Osteocyte (in vitro differentiated cells): ENCODE measurements around the gene VEGFD. TPM values are rescaled to one million over a fixed set of nuclear protein-coding genes. Genes with fewer than 3 reads are reported as not detected.

Experiments used
- DNase-seq: peaks from one replicate; pipeline ENCODE4 v3.0.0; 2021; ENCODE audit warnings: mixed read lengths; ENCODE audit not compliant: unreplicated experiment; ENCODE audit errors: extremely low spot score
- H3K27ac Mint-ChIP-seq: one replicate; pipeline ENCODE4 v1.8.0; 2021; ENCODE audit warnings: mild to moderate bottlenecking, mixed read lengths; ENCODE audit not compliant: unreplicated experiment
- H3K27me3 Mint-ChIP-seq: one replicate; pipeline ENCODE4 v1.8.0; 2021; ENCODE audit warnings: mixed read lengths; ENCODE audit not compliant: unreplicated experiment
- H3K36me3 Mint-ChIP-seq: one replicate; pipeline ENCODE4 v1.8.0; 2021; ENCODE audit warnings: mixed read lengths; ENCODE audit not compliant: unreplicated experiment
- H3K4me1 Mint-ChIP-seq: one replicate; pipeline ENCODE4 v1.8.0; 2021; ENCODE audit warnings: mixed read lengths; ENCODE audit not compliant: unreplicated experiment
- H3K4me3 Mint-ChIP-seq: one replicate; pipeline ENCODE4 v1.8.0; 2021; ENCODE audit warnings: mild to moderate bottlenecking, moderate library complexity, mixed read lengths; ENCODE audit not compliant: unreplicated experiment
- H3K9me3 Mint-ChIP-seq: one replicate; pipeline ENCODE4 v1.8.0; 2021; ENCODE audit warnings: mixed read lengths; ENCODE audit not compliant: unreplicated experiment
- CTCF ChIP-seq: fragments of 200-600 bp; sonication (generic); IDR thresholded peaks from 2 replicates; pipeline ENCODE4 v1.5.0; 2021; ENCODE audit warnings: antibody characterized with exemption, mild to moderate bottlenecking, moderate library complexity
- total RNA-seq: library from RNA; stranded (reverse); gene quantifications from 2 replicates; pipeline ENCODE4 v1.2.1, GENCODE V29; 2021

VEGFD gene
- total RNA-seq, 1 donor from 2014 or later, result 0.27 TPM

- Mint-ChIP-seq H3K27me3 (no peaks in the 10 kb centered on the region), H3K9me3 (peaks cover 22% of the 10 kb centered on the region), H3K27ac (no peak overlapping the region), H3K4me1 (no peaks in the 10 kb centered on the region), H3K4me3 (no peak overlapping the region), H3K36me3 (peaks cover 20% of the 10 kb centered on the region)
- TF ChIP-seq CTCF, result no peak
- no peak for DNase-seq
Observed at GRCh38 chrX:15418041-15418706, 34.0 kb upstream of the VEGFD start.

GRCh38 chrX:15416133-15416993 lies 32.1 kb upstream of the VEGFD start:
- no peak overlapping the region for H3K4me3 Mint-ChIP-seq
- H3K36me3 Mint-ChIP-seq, result peaks cover 12% of the 10 kb centered on the region
- peaks cover 9% of the 10 kb centered on the region for H3K9me3 Mint-ChIP-seq
- no peak for DNase-seq
- no peak overlapping the region for H3K27ac Mint-ChIP-seq
- no peaks in the 10 kb centered on the region for H3K4me1 Mint-ChIP-seq
- TF ChIP-seq CTCF, result no peak
- no peaks in the 10 kb centered on the region for H3K27me3 Mint-ChIP-seq

GRCh38 chrX:15413101-15413500 lies 28.9 kb upstream of the VEGFD start:
- Mint-ChIP-seq H3K9me3 (peaks cover 8% of the 10 kb centered on the region), H3K4me3 (no peak overlapping the region), H3K27me3 (no peaks in the 10 kb centered on the region), H3K4me1 (peaks cover 3% of the 10 kb centered on the region), H3K27ac (no peak overlapping the region), H3K36me3 (peaks cover 10% of the 10 kb centered on the region)
- no peak for DNase-seq
- no peak for TF ChIP-seq CTCF

DNA sequence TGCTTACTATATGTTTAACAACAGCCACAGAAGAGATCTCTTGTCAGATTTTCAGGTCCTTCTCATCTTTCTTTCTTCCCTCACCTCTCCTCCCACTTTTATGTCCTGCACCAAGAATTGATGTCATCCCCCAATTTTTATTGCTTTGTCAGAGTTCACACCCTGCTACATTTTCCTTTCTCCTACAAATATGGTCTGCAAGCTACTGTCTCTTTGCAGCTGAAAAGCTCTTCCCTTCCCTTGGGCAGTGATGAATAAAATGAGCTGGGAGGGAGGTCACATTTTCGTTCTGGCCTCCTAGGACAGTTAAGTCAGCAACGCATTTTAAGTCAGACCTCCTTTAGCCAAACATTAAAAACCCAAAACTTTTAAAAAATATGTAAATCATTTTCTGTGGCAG lies 26.7 kb upstream of the VEGFD start:
- Mint-ChIP-seq H3K27ac (no peak overlapping the region), H3K4me1 (peaks cover 3% of the 10 kb centered on the region), H3K36me3 (peaks cover 3% of the 10 kb centered on the region), H3K27me3 (no peaks in the 10 kb centered on the region), H3K4me3 (no peak overlapping the region), H3K9me3 (no peaks in the 10 kb centered on the region)
- no peak for TF ChIP-seq CTCF
- no peak for DNase-seq

DNA sequence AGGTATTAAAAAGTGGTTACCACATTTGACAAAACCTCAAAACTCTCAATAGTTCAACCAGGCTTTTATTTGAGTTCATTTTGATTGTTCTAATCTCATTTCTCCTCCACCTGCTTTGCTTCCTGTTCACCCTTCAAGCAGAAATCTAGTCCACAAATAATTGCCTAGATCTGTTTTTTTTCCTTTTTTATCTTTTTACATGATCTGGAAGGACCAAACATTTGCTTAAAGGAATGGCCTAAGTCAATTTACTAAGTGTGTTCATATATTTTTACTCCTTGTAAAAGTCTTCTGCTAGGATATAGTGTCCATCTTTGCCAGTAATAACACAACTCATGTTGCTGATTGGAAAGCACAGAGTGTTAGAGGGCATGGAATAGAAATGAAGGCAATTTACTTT lies 26.2 kb upstream of the VEGFD start:
- no peaks in the 10 kb centered on the region for H3K9me3 Mint-ChIP-seq
- H3K4me3 Mint-ChIP-seq, result no peak overlapping the region
- no peak for TF ChIP-seq CTCF
- H3K36me3 Mint-ChIP-seq, result no peaks in the 10 kb centered on the region
- no peak overlapping the region for H3K27ac Mint-ChIP-seq
- H3K4me1 Mint-ChIP-seq, result peaks cover 3% of the 10 kb centered on the region
- H3K27me3 Mint-ChIP-seq, result no peaks in the 10 kb centered on the region
- DNase-seq, result no peak
